NCI-H748 (cell line): ENCODE results near the gene WNT9B.

Experiments
- DNase-seq: peaks from one replicate; lab custom pipeline; 2025; ENCODE audit not compliant: unreplicated experiment; lab: John Stamatoyannopoulos, UW

The WNT9B gene, protein sequence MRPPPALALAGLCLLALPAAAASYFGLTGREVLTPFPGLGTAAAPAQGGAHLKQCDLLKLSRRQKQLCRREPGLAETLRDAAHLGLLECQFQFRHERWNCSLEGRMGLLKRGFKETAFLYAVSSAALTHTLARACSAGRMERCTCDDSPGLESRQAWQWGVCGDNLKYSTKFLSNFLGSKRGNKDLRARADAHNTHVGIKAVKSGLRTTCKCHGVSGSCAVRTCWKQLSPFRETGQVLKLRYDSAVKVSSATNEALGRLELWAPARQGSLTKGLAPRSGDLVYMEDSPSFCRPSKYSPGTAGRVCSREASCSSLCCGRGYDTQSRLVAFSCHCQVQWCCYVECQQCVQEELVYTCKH

DNA sequence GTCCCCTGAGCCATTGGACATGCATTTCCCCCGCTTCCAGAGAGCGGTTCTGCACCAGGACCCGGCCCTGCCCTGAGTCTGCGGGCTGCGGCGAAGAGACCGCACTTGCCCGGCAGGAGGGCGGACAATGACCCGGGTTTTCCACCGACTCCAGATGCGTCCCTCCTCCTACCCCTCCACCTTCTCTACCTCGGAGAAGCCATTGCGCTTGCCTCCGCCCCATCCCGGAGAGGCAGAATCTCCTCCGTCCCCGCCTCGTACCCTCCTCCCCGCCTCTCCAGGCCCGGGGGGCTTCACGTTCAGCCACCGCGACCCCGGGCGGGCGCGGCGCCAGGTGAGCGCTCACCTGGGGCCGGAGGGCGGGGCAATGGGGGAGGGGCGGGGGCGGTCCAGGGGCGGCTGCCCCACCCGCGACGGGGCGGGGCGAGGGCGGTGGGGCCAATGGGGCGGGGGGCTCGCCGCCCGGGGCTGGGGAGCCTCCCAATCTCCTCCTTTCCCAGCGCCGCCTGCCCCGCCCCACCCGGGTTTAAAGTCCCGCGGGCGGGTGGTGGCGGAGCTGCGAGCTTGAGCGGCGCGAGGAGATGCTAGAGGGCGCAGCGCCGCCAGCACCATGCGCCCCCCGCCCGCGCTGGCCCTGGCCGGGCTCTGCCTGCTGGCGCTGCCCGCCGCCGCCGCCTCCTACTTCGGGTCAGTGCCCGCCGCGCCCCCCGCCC is at the start of gene WNT9B:
Gene WNT9B, plus strand, starts transcription at position 555 of the 713 bp plus-strand sequence. Its CDS starts 56 bp downstream, at position 611.
- DNase-seq = peak; percentile 91

- no peak for DNase-seq
Observed at GRCh38 chr17:46802800-46803199, 48.6 kb upstream of the WNT9B start.

- DNase-seq = no peak
Observed at GRCh38 chr17:46803544-46803943, 47.8 kb upstream of the WNT9B start.

DNA sequence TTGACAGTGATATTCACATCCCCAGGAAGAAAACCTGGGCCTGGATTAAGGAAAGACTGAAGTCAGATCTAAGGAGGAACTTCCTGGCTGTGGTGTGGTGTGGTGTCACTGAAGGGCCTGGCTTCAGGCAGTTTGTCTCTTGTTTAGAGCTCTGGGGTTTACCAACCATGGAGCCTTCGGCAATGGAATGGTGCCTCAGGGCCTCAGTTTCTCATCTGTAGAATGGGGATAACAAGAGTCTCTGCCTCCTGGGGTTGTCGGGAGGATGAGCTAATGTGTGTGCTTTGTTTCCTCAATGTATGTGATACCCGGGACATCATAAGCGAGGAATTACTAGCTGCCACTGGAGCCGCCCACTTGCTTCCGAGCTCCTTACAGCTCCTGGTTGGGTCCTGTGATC is 45.6 kb upstream of the WNT9B start:
- DNase-seq = no peak

- DNase-seq = no peak
Observed at GRCh38 chr17:46809110-46809571, 42.2 kb upstream of the WNT9B start.

- DNase-seq = no peak
Observed at GRCh38 chr17:46810837-46811236, 40.5 kb upstream of the WNT9B start.

DNA sequence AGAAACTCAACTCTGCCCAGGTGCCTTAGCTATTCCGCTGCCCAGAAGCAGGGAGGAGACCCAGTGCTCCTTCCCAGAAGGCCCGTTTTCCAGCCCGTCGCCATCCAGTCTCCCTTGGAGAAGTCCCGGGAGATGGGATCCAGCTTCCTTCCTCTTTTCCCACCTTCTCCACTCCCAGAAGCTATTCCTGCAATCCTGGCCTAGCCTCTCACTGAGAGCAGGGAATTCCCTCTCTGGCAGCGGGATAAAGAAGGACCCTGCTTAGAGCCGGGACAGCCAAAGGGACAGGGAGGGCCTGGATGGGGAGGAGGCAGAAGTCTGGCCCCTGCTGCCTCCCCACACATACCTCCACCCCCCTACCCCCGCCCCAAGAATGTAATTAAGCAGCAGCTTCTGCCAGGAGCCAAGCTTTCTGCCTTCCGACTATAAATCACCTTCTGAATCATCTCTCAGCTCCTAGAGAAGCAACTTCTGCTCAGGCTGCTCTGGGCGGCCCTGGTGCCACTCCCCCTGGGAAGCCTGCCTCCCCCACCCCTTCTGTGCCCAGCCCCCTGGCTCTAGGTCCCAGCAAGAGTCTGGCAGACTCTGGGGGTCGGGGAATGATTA is 39.3 kb upstream of the WNT9B start:
- DNase-seq = no peak

- no peak for DNase-seq
Observed at GRCh38 chr17:46812624-46813318, 38.6 kb upstream of the WNT9B start.

DNA sequence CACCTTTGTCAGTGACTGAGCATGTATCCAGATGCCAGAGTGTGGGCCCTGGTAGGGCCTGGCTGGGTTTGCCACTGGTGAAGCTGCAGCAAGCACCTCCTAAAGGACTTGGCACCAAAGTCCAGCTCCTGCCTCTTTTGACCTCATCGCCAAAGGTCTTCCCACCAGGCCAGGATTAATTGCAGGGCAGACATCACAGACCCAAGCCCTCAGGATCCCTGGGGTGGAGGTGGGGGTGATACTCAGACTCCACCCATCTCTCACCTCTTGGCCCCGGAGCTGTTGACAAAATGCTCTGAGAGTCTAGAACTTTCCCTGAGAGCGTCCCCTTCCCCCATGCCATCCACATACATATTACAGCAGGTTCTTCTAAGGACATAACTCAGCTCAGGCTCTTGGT is 37.5 kb upstream of the WNT9B start:
- no peak for DNase-seq

DNA sequence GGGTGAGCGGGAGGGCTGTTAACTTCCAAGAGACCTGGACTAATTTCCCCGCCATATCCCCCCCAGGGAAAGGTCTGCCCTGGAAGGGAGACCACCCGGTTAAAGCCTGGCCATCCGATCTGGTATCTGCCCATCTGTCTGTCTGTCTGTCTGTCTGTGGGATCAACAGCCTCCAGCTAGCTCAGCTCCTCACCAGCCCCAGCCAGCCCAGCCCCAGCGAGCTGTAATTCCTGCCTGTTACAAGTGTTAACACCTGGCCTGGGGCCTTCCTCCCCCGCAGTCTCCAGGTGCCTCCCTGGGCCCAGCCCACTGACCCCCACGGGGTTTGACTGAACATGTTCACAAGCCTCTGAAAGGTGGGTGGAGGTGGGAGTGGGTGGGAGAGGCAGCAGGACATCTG is 36.9 kb upstream of the WNT9B start:
- no peak for DNase-seq

DNA sequence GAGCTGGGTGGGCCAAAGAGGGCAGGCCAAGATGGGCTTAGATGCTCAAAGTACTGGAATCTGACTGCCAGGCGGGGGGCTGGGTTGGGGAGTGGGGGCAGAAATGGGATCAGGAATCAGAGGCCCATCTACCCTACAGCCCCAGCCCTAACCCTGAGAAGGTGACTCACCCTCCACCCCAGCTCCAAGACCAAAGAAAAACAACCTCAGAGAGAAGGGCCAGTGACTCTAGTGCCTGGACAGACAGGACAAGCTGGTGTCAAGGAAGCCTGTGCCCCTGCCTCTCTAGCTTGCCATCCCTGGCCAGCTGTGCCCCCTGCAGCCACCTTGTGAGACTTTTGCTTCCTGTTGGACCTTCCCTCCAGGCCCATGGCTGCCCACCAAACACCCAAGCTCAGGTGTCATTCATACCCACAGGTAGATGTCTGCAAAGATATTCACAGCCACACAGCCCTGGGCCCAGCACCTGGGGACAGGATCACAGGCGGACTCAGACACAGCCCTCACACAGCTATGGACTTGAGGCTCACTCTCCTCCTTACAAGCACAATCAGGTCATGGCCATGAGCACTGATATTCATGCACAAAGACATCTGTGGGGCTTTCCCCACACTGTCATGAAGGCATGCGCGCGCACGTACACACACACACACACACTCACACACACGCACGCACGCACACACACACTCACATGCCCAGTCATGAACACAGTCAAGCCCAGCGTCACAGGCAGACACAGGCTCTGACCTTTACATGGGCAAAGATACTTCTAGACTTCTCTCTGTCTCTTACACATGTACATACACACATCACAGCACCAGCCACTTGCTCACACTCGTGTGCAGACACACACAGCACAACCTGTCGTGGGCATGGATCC is 35.7 kb upstream of the WNT9B start:
- no peak for DNase-seq

- DNase-seq = no peak
Observed at GRCh38 chr17:46817151-46817900, 34.1 kb upstream of the WNT9B start.

GRCh38 chr17:46817901-46818209 is 33.5 kb upstream of the WNT9B start:
- DNase-seq = no peak

DNA sequence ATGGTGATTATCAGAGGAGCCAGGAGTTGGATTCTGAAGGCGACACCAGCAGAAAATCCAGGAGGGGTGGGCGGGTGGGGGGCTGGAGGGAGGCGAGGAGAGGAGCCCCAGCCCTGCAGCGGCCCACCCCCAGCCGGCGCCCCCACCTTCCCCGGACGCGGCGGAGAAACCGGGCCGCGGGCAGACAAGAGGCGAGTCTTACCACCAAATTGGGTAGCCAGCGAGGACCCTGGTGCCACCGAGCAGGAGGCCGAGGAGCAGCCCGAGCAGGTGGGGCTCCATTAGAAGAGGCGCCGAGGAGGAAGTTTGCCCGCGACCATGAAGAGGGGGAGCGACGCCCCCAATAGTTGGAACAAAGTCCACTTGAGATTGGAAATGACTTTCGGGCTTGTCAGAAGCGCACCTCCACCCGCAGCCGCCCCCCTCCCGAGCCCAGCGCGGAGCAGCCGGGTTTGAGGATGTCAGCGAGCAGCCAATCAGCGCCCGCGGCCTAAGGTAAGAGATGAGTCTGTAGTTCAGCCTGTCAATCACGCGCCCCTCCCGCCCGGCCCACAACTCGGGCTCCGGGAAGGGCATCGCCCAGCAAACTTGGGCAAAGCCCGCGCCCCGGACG is 33.0 kb upstream of the WNT9B start, which contains the start of gene WNT3:
Gene WNT3, minus strand, starts transcription at position 377 of the 613 bp plus-strand sequence. Its CDS starts 95 bp downstream, at position 282.
- DNase-seq = peak; percentile 72

- DNase-seq = peak; percentile 38
Observed at GRCh38 chr17:46818929-46819859, 32.2 kb upstream of the WNT9B start.

GRCh38 chr17:46819906-46820351 is 31.5 kb upstream of the WNT9B start:
- no peak for DNase-seq

GRCh38 chr17:46820592-46821450 is 30.6 kb upstream of the WNT9B start:
- no peak for DNase-seq
